SU-DHL-6 (cell line): Measurements from ENCODE around the gene OR6K2.

ENCODE experiments used
- H2AFZ ChIP-seq: fragments of 200-600 bp; sonication (generic); 2 replicates; pipeline ENCODE4 v1.6.1; 2014; ENCODE audit warnings: low read depth, mild to moderate bottlenecking, moderate library complexity, mixed read lengths, antibody characterized with exemption, low read length; ENCODE audit not compliant: severe bottlenecking
- H3F3A ChIP-seq: fragments of 200-600 bp; shearing (Covaris generic); 2 replicates; pipeline ENCODE4 v1.6.0; 2016; ENCODE audit warnings: antibody characterized with exemption, mild to moderate bottlenecking; ENCODE audit not compliant: insufficient read depth
- H3K27ac ChIP-seq: fragments of 200-600 bp; sonication (generic); 2 replicates; pipeline ENCODE4 v1.5.1; 2016; ENCODE audit warnings: low read depth, mild to moderate bottlenecking, low read length, moderate library complexity, mixed read lengths
- H3K27me3 ChIP-seq: fragments of 200-600 bp; sonication (generic), shearing (Covaris generic); 2 replicates; pipeline ENCODE4 v1.6.0; 2014; ENCODE audit warnings: mild to moderate bottlenecking, low read length
- H3K36me3 ChIP-seq: fragments of 200-600 bp; sonication (generic); 2 replicates; pipeline ENCODE4 v1.6.1; 2014; ENCODE audit warnings: mild to moderate bottlenecking, low read length, mixed read lengths
- H3K4me2 ChIP-seq: fragments of 300-600, 200-600 bp; shearing (Covaris generic), sonication (generic); 2 replicates; pipeline ENCODE4 v1.6.0; 2014; ENCODE audit warnings: low read length, low read depth, mild to moderate bottlenecking; ENCODE audit not compliant: poor library complexity, severe bottlenecking
- H3K4me3 ChIP-seq: fragments of 200-600 bp; sonication (generic); 2 replicates; pipeline ENCODE4 v1.5.1; 2014; ENCODE audit warnings: antibody characterized with exemption, low read length, mild to moderate bottlenecking, mixed read lengths; ENCODE audit not compliant: insufficient read depth, poor library complexity, severe bottlenecking
- H3K79me2 ChIP-seq: fragments of 200-600 bp; sonication (generic); 2 replicates; pipeline ENCODE4 v1.6.1; 2014; ENCODE audit warnings: mild to moderate bottlenecking, low read length, moderate library complexity; ENCODE audit not compliant: insufficient read depth
- H3K9ac ChIP-seq: fragments of 200-600 bp; sonication (generic); 2 replicates; pipeline ENCODE4 v1.7.0; 2014; ENCODE audit warnings: mild to moderate bottlenecking, low read length
- H3K9me2 ChIP-seq: fragments of 200-600 bp; sonication (generic); replicated peaks from 2 replicates; pipeline ENCODE4 v1.6.1; 2014; ENCODE audit warnings: low read length; ENCODE audit not compliant: insufficient read depth
- H3K9me3 ChIP-seq: fragments of 200-600 bp; sonication (generic); 2 replicates; pipeline ENCODE4 v1.6.1; 2014; ENCODE audit warnings: low read length, mixed read lengths; ENCODE audit not compliant: insufficient read depth
- H4K20me1 ChIP-seq: fragments of 200-600 bp; sonication (generic); 2 replicates; pipeline ENCODE4 v1.6.1; 2014; ENCODE audit warnings: low read depth, mild to moderate bottlenecking, antibody characterized with exemption, low read length, moderate library complexity, mixed read lengths
- CTCF ChIP-seq: fragments of 200-600 bp; sonication (generic); IDR thresholded peaks from one replicate; pipeline ENCODE4 v1.5.1; 2017; ENCODE audit warnings: antibody characterized with exemption, mild to moderate bottlenecking, low read length, moderate library complexity; ENCODE audit not compliant: insufficient read depth, poor library complexity, severe bottlenecking
- EZH2phosphoT487 ChIP-seq: fragments of 200-600 bp; sonication (generic), shearing (Covaris generic); conservative IDR thresholded peaks from 2 replicates; pipeline ENCODE4 v1.6.1; 2018; ENCODE audit warnings: mild to moderate bottlenecking, antibody characterized with exemption, low read length, moderate library complexity, mixed read lengths

Gene OR6K2

GRCh38 chr1:158730453-158730852, 30.0 kb upstream of the OR6K2 start:
- Histone ChIP-seq H4K20me1 (no peaks in the 10 kb centered on the region), H2AFZ (no peak overlapping the region), H3K4me2 (no peak overlapping the region)

DNA sequence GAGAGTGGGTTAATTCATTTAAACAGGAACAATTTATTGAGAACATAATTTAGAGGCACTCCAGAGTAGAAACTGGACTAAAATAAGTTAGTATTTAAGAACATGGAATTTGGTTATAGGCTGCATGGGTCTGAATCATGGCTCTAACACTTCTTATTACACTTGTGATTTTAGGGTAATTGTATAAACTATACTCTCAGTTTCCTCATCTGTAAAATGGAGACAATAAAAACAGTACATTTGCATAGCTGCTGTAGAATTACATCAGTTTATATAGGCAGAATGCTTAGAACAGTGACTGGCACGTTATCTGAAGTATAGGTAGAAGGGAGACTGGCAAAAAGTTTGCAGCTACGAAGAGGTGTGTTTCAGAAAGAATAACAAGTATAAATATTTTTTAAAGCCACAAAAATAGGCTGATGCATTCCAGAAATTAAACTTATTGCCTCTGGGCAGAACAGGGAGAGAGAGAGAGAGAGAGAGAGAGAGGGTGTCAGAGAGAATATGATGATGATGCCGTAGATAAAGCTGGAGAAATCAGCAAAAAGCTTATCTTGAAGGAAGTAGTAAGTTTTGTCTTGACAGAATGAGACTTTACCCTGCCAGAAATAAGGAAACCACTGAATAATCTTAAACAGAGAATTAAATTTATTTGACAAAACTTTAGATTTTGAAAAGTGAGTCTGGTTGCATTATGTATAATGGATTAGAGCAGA, 28.2 kb upstream of the OR6K2 start:
- Histone ChIP-seq H3K27ac (no peak overlapping the region), H2AFZ (no peak overlapping the region), H3K4me3 (no peak overlapping the region), H3K9me2 (no peaks in the 10 kb centered on the region), H3K9me3 (no peaks in the 10 kb centered on the region), H3K9ac (no peak overlapping the region), H3K27me3 (no peaks in the 10 kb centered on the region), H3K79me2 (no peaks in the 10 kb centered on the region), H4K20me1 (no peaks in the 10 kb centered on the region), H3K36me3 (no peaks in the 10 kb centered on the region), H3F3A (no peaks in the 10 kb centered on the region), H3K4me2 (no peak overlapping the region)
- TF ChIP-seq CTCF (no peak), EZH2phosphoT487 (no peak)

More at GRCh38 chr1:158730453-158730852, 30.0 kb upstream of the OR6K2 start:
- TF ChIP-seq CTCF (no peak), EZH2phosphoT487 (no peak)
- Histone ChIP-seq H3K79me2 (no peaks in the 10 kb centered on the region), H3K9ac (no peak overlapping the region), H3K9me2 (no peaks in the 10 kb centered on the region), H3K36me3 (no peaks in the 10 kb centered on the region), H3K27me3 (no peaks in the 10 kb centered on the region), H3K27ac (no peak overlapping the region), H3K9me3 (no peaks in the 10 kb centered on the region), H3K4me3 (no peak overlapping the region), H3F3A (no peaks in the 10 kb centered on the region)

- TF ChIP-seq EZH2phosphoT487 = no peak
- TF ChIP-seq CTCF = no peak
- no peaks in the 10 kb centered on the region for H3K9me3 ChIP-seq
These were observed 24.0 kb upstream of the OR6K2 start for GRCh38 chr1:158724442-158724841.

More at GRCh38 chr1:158724442-158724841, 24.0 kb upstream of the OR6K2 start:
- no peaks in the 10 kb centered on the region for H3K27me3 ChIP-seq
- no peaks in the 10 kb centered on the region for H3K36me3 ChIP-seq
- H3K9me2 ChIP-seq = no peaks in the 10 kb centered on the region
- H3K4me3 ChIP-seq = no peak overlapping the region
- H3K79me2 ChIP-seq = no peaks in the 10 kb centered on the region
- H2AFZ ChIP-seq = no peak overlapping the region
- no peaks in the 10 kb centered on the region for H4K20me1 ChIP-seq
- H3K27ac ChIP-seq = no peak overlapping the region
- no peak overlapping the region for H3K9ac ChIP-seq
- H3F3A ChIP-seq = no peaks in the 10 kb centered on the region
- no peak overlapping the region for H3K4me2 ChIP-seq
